OCI-LY3 (cell line): ENCODE measurements around the gene CMIP.

Source experiments
- H2AFZ ChIP-seq: fragments of 200-600, 300-600 bp; shearing (Covaris generic); 2 replicates; pipeline ENCODE4 v1.6.0; 2014; ENCODE audit warnings: antibody characterized with exemption, low read depth, low read length
- H3K27ac ChIP-seq: fragments of 200-600, 300-600 bp; sonication (generic); 2 replicates; pipeline ENCODE4 v1.5.1; 2014; ENCODE audit warnings: mild to moderate bottlenecking, low read length, moderate library complexity, mixed read lengths
- H3K27me3 ChIP-seq: fragments of 200-600, 300-600 bp; sonication (generic); 2 replicates; pipeline ENCODE4 v1.6.1; 2014; ENCODE audit warnings: low read depth, low read length, mixed read lengths
- H3K36me3 ChIP-seq: fragments of 200-600, 300-600 bp; sonication (generic); replicated peaks from 2 replicates; pipeline ENCODE3; 2014; ENCODE audit warnings: low read depth, low read length, mixed read lengths
- H3K4me1 ChIP-seq: fragments of 300-600, 200-600 bp; sonication (generic); 2 replicates; pipeline ENCODE4 v1.6.1; 2014; ENCODE audit warnings: low read length, mixed read lengths
- H3K4me2 ChIP-seq: fragments of 200-600, 300-600 bp; sonication (generic); 2 replicates; pipeline ENCODE4 v1.6.1; 2014; ENCODE audit warnings: low read length, mixed read lengths
- H3K4me3 ChIP-seq: fragments of 300-600, 200-600 bp; sonication (generic); 2 replicates; pipeline ENCODE4 v1.5.1; 2014; ENCODE audit warnings: antibody characterized with exemption, mild to moderate bottlenecking, low read length, moderate library complexity
- H3K79me2 ChIP-seq: fragments of 300-600, 200-600 bp; shearing (Covaris generic); 2 replicates; pipeline ENCODE4 v1.6.1; 2014; ENCODE audit warnings: mild to moderate bottlenecking, low read length, mixed read lengths
- H3K9ac ChIP-seq: fragments of 300-600, 200-600 bp; shearing (Covaris generic); 2 replicates; pipeline ENCODE4 v1.6.0; 2014; ENCODE audit warnings: mild to moderate bottlenecking, low read length, moderate library complexity
- H3K9me3 ChIP-seq: fragments of 200-600, 300-600 bp; shearing (Covaris generic); 2 replicates; pipeline ENCODE4 v1.6.1; 2014; ENCODE audit warnings: low read length, mixed read lengths; ENCODE audit not compliant: insufficient read depth
- H4K20me1 ChIP-seq: fragments of 200-600, 300-600 bp; sonication (generic); 2 replicates; pipeline ENCODE4 v1.6.1; 2016; ENCODE audit warnings: low read length, mixed read lengths; ENCODE audit not compliant: insufficient read depth
- EZH2phosphoT487 ChIP-seq: fragments of 200-600 bp; shearing (Covaris generic); IDR thresholded peaks from 2 replicates; pipeline ENCODE4 v1.6.1; 2018; ENCODE audit warnings: antibody characterized with exemption, mixed run types, low read depth
- TF ChIP-seq, protein P1 (sequence below): fragments of 200-600, 300-600 bp; sonication (generic); IDR thresholded peaks from 2 replicates; pipeline ENCODE4 v1.5.1; 2014; ENCODE audit warnings: antibody characterized with exemption, low read length, low read depth

Gene CMIP

DNA sequence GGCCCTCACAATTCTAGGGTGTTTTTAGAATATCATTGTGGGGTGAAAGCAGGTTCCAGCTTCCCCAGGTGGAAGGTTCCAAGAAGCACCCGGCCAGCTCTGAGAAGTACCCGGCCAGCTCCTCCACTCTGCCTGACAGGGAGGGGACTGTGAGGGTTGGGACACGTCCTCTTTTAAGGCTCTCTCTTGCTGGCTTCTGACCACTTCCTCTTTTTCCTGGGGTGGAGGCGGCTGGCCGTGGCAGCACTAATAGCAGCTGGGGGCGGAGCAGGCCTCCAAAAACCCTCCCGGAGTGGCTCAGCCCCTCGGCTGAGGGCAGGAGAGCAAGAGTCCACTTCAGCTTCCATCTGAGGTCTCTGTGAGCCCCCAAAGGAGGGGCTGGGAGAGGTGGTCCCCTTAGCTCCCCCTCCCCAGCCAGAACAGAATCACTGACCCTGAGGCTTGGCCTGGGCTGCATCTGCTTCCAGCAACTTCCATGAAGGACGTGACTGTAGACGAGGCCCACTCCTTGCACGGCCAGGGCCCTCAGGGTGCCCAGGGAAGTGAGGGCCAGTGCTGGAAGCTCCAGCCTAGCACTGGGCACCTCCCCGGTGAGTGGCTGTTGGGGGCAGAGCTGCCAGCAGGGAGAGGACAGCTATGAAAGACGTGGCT is 307.7 kb downstream of the CMIP start:
- H3K4me3 ChIP-seq, result peak overlapping the region; percentile 53
- peak overlapping the region; percentile 74 for H3K27ac ChIP-seq
- H3K4me1 ChIP-seq, result peaks cover 63% of the 10 kb centered on the region

DNA sequence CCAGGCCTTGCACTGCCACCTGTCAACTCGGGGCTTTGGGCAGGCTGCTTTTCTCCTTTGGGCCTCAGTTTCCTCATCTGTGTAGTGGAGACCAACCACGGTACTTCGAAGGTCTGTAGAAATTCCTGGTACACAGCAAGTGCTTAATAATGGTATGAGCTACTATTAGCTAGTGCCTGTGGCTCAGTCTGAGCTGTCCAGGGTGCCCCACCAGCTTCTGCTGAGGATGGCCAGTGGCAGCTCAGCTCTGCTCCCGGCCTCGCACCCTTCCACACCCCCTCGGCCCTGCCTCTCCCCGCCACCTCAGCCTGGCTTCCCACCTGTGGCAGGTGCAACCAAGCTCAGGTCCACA is 308.2 kb downstream of the CMIP start:
- Histone ChIP-seq H3K27me3 (no peaks in the 10 kb centered on the region), H3K4me1 (peaks cover 62% of the 10 kb centered on the region), H3K4me3 (peak overlapping the region; percentile 53), H3K4me2 (peak overlapping the region; percentile 72), H3K79me2 (no peaks in the 10 kb centered on the region), H3K9ac (peak overlapping the region; percentile 72), H2AFZ (0 out of 2 replicates have a peak overlapping the region, but pooled peaks have one; percentile 20), H3K27ac (peak overlapping the region; percentile 74), H3K36me3 (peaks cover 15% of the 10 kb centered on the region), H4K20me1 (no peaks in the 10 kb centered on the region), H3K9me3 (no peaks in the 10 kb centered on the region)
- TF ChIP-seq, protein P1, sequence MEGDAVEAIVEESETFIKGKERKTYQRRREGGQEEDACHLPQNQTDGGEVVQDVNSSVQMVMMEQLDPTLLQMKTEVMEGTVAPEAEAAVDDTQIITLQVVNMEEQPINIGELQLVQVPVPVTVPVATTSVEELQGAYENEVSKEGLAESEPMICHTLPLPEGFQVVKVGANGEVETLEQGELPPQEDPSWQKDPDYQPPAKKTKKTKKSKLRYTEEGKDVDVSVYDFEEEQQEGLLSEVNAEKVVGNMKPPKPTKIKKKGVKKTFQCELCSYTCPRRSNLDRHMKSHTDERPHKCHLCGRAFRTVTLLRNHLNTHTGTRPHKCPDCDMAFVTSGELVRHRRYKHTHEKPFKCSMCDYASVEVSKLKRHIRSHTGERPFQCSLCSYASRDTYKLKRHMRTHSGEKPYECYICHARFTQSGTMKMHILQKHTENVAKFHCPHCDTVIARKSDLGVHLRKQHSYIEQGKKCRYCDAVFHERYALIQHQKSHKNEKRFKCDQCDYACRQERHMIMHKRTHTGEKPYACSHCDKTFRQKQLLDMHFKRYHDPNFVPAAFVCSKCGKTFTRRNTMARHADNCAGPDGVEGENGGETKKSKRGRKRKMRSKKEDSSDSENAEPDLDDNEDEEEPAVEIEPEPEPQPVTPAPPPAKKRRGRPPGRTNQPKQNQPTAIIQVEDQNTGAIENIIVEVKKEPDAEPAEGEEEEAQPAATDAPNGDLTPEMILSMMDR, result no peak
- TF ChIP-seq EZH2phosphoT487, result no peak

More for the DNA sequence above, 307.7 kb downstream of the CMIP start:
- H3K4me2 ChIP-seq, result peak overlapping the region; percentile 72
- no peak for TF ChIP-seq EZH2phosphoT487
- TF ChIP-seq, protein P1, result no peak
- H3K9ac ChIP-seq, result peak overlapping the region; percentile 72
- H3K9me3 ChIP-seq, result no peaks in the 10 kb centered on the region
- peaks cover 10% of the 10 kb centered on the region for H3K36me3 ChIP-seq
- H3K79me2 ChIP-seq, result no peaks in the 10 kb centered on the region
- H4K20me1 ChIP-seq, result no peaks in the 10 kb centered on the region
- no peaks in the 10 kb centered on the region for H3K27me3 ChIP-seq
- 0 out of 2 replicates have a peak overlapping the region, but pooled peaks have one; percentile 20 for H2AFZ ChIP-seq

DNA sequence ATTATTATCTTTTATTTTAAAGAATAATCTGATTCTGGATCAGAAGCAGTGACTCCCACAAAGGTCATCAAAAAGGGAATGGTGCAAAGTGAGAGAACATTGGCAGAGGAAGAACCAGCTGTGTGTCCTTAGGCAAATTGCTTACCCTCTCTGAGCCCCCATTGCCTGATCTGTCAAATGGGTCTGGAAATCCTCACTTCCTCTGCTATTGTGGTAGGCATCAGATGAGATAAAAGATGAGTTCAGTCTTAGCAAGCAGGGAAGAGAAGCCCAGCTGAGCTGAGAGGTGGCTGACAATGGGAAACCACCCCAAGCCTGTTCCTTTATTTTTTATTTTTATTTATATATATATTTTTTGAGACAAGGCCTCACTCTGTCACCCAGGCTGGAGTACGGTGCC is 310.2 kb downstream of the CMIP start:
- H3K27me3 ChIP-seq, result no peaks in the 10 kb centered on the region
- TF ChIP-seq, protein P1, result no peak
- TF ChIP-seq EZH2phosphoT487, result no peak
- H3K4me2 ChIP-seq, result no peak overlapping the region

DNA sequence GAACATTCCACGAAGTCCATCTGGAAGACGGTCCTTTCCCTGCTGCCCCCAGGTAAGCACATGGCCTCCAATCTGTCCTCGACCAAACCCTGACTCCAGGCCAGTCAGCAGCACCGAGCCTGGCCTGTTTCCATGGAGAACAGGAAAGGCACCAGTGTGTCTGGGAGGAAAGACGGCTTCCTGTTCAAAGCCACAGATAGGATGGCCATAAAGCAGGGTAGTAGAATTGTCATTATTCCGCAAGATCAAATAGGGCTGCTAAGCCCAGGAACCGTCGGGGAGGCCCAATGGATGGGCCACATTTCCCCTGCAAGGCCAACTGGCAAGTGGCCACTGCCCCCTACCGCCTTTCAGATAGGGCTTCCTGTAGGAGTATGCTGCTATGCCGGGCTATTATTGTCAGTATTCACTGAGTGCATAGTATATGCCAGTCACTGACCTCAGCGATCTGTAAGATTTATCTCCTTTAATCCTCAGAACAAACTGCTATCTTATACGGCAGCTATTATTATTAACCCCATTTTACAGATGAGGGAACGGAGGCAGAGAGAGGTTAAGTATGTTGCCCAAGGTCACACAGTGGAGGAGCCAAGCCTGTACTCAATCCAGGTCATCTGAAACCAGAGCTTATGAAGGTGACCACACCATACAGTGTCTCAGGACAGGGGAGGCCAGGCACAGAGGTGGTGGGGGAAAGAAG is 311.5 kb downstream of the CMIP start:
- Histone ChIP-seq H3K79me2 (no peaks in the 10 kb centered on the region), H3K4me3 (no peak overlapping the region), H3K4me1 (peaks cover 49% of the 10 kb centered on the region), H3K4me2 (no peak overlapping the region), H4K20me1 (no peaks in the 10 kb centered on the region), H3K9me3 (no peaks in the 10 kb centered on the region), H3K27ac (no peak overlapping the region), H3K27me3 (no peaks in the 10 kb centered on the region), H3K9ac (no peak overlapping the region), H3K36me3 (peaks cover 18% of the 10 kb centered on the region), H2AFZ (no peak overlapping the region)
- TF ChIP-seq, protein P1, result no peak
- no peak for TF ChIP-seq EZH2phosphoT487

More for the DNA sequence above, 310.2 kb downstream of the CMIP start:
- no peaks in the 10 kb centered on the region for H4K20me1 ChIP-seq
- H3K9ac ChIP-seq, result no peak overlapping the region
- H3K4me3 ChIP-seq, result no peak overlapping the region
- H3K79me2 ChIP-seq, result no peaks in the 10 kb centered on the region
- H3K36me3 ChIP-seq, result peaks cover 19% of the 10 kb centered on the region
- H2AFZ ChIP-seq, result no peak overlapping the region
- peaks cover 56% of the 10 kb centered on the region for H3K4me1 ChIP-seq
- no peaks in the 10 kb centered on the region for H3K9me3 ChIP-seq
- H3K27ac ChIP-seq, result no peak overlapping the region
